DMS153 treated with DMSO at 0.1 percent for 48 hours (cell line): ENCODE measurements around the gene KCNMA1.
A peak's percentile ranks its signal among the peaks of the same experiment; 100 is the strongest.

Experiments used
- DNase-seq: peaks from one replicate; lab custom pipeline; 2025; ENCODE audit not compliant: unreplicated experiment; lab: John Stamatoyannopoulos, UW

Gene KCNMA1

GRCh38 chr10:76944640-76945039 lies 693.0 kb downstream of the KCNMA1 start:
- no peak for DNase-seq

- no peak for DNase-seq
Observed at GRCh38 chr10:76942628-76943416, 694.8 kb downstream of the KCNMA1 start.

DNA sequence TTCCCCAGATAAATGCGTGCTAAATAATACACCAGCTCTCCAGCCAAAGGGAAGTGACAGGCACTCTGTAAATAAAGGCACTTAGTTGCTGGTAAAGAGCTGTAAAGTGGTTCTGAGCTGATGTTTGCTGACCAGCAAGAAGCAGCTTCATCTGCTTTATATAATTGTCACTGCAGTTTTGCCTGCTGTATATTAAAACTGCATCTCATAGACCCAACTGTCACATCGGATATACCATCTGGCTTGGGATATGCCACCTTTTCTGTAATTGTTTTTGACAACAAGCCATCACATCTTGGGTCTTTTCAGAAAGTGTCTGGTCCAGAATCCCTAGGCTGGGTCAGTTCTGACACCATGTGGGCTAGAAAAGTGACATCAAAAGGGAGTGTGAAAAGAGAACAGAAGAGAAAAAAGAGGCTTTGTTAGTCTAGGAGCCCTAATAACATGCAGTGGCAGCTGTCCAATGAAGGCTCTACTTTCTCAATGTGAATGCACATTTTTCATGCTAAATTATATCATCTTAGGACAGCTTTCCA lies 697.6 kb downstream of the KCNMA1 start:
- DNase-seq: peak; percentile 69

- no peak for DNase-seq
Observed at GRCh38 chr10:76937181-76937600, 700.4 kb downstream of the KCNMA1 start.

GRCh38 chr10:76935941-76936613 lies 701.5 kb downstream of the KCNMA1 start:
- no peak for DNase-seq

GRCh38 chr10:76928565-76928964 lies 709.0 kb downstream of the KCNMA1 start:
- DNase-seq: no peak

- DNase-seq: no peak
Observed at GRCh38 chr10:76925636-76926405, 711.8 kb downstream of the KCNMA1 start.

- no peak for DNase-seq
Observed at GRCh38 chr10:76922666-76923065, 714.9 kb downstream of the KCNMA1 start.

GRCh38 chr10:76921383-76922010 lies 716.1 kb downstream of the KCNMA1 start:
- no peak for DNase-seq

GRCh38 chr10:76920581-76920980 lies 717.0 kb downstream of the KCNMA1 start:
- no peak for DNase-seq

DNA sequence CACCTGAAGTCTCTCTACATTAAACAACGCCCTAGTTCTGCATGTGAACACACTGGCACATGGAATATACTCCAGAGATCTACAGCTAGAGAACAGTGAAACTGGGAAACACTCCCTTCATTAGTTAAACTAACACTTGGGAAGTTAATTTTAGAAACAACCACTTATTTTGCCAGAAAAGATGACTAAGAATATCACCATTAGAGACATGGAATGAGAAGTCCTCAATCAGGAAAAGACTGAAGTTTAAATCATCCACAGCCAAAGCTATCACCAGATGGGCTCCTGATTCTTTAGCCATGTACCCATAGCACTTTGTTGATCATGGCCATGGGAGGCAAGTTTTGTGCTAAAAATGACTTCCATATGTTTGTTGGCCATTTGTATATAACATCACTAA lies 719.5 kb downstream of the KCNMA1 start:
- DNase-seq: no peak

DNA sequence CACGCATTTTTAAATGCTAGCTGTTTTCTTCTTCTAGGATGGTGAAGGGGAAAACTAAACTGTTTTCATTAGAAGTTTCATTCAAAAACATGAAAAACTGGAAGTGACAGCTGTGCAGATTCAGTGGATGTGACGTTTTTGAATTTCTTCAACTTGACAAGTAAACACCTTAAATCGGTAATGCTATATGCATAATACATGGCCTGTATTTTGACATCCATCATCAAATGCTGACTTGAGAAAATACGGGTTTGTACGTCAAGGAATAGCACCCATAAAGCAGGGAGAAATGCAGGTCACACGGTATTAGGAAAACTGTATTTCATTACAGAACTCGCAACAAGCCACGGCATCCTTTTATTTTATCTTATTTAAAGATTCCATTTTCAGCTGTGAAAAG lies 720.5 kb downstream of the KCNMA1 start:
- no peak for DNase-seq

DNA sequence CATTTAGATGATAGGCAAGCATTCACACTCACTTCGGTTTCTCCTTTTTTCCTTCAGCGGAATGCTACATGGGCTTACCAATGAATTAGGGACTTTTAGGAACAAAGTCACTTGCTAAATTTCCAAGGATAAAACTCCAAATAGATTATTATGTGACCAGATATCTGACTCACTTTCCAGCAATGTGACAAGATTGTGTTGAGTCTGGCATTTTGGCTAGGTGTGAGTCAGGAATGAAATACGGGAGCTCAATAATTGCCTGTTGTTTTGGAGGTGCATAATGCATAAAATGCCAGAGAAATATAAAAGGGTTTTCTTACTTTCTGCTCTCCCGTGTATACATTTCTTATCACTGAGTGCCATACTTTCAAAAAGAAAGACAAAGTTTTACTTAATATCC lies 721.1 kb downstream of the KCNMA1 start:
- DNase-seq: no peak

DNA sequence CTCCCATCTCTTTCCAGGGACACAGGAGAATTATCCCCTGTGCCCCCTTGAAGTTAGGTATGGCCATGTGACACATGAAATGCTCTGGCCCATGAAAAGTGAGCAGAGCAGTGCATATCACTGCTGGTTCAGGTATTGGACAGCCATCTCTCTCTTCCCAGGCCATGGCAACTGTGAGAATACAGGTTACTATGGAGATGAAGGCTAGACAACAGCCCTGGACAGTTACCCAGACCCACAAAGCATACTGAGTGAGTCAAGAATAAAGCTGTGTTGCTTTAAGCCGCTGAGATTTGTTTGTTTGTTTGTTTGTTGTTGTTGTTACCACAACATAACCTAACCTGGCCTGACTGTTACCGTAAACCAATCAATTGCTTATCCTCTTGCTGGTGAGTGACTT lies 722.3 kb downstream of the KCNMA1 start:
- DNase-seq: no peak

DNA sequence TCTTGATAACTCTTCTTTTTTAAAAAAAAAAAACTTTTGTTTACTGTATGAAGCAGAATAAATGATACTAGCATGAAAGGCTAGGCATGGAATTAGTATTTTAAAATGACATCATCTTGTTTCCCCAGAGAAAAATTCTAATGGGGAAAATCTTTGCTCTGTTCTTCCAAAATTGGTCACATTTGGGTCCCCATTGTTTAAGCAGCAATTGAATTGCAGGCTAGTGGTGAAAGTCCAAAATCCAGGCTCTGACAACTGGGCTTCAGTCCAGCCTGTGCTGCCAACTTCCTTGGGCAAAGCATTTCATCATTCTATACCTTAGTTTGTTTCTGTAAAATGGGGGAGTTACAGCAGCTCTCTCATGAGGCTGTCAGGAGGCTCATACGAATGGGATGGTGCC lies 726.4 kb downstream of the KCNMA1 start:
- DNase-seq: no peak

DNA sequence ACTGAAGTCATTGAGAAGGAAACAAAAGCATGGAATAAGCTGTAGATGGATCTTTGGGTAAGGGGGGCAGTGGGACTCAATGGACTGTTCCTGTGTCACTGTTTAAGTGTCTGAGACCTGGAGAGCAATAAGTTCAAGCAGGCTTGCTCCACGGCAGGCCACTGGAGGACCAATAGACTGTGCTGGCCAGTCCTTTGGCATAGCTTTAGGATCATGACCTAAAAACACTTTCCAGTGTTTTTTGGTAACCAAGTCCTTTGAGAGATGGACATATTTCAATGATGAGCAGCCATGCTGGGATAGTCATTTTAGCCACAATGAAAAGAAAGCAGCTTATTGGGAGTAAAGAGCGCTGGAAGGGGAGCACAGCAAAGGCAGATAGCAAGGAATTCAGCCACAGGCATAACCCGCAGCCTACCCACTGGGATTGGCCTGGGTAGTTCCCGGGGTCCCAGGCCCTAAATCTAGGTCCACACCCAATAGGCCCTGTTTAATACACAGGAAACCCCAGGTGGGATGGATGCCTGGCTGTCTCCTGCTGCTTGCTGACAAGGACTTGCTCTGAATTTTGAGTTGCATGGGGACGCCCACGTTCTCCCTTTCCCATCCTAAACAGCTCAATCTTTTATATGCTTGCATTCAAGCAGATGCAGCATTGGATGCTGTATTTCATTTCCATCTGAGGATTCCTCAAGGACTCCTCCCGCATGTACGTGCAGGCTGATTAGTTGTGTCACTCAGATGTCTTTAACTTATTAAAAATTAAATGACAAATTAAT lies 727.2 kb downstream of the KCNMA1 start:
- no peak for DNase-seq

DNA sequence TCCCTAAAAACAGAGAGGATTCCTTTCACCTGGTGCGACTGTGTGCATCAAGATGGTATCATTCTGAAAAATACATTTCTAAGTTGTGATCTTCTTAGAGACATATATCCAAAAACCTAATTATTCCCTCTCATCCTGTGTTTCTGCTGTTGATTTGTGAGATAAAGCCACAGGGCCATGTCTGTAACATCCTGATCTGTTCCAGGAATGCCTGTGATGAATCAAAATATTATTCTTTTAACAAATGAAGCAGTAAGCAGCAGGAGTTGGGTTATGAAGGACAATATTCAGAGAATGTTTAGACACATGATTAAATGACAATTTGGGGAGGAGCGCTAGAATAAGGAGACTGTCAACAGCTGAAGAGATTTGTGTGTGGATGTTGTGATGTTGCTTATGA lies 731.4 kb downstream of the KCNMA1 start:
- no peak for DNase-seq

DNA sequence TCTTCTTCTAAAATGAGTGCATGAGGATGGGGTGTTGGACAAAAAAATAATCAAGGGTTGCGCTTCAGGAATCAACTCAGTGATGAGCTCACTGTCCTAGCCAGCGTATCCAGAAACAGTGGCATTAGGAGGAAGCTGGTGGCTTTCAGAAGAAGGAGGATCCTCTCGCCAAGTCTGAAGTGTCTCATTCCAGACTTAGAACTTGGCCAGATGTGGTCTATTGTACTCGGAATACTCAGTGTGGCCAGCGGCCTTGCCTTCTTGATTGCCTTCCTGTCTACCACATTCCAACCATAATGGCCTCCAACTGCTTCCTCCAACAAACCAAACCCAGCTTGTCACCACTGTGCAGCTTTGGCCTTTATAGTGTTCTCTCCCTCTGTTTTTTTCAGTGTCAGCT lies 732.4 kb downstream of the KCNMA1 start:
- DNase-seq: no peak

DNA sequence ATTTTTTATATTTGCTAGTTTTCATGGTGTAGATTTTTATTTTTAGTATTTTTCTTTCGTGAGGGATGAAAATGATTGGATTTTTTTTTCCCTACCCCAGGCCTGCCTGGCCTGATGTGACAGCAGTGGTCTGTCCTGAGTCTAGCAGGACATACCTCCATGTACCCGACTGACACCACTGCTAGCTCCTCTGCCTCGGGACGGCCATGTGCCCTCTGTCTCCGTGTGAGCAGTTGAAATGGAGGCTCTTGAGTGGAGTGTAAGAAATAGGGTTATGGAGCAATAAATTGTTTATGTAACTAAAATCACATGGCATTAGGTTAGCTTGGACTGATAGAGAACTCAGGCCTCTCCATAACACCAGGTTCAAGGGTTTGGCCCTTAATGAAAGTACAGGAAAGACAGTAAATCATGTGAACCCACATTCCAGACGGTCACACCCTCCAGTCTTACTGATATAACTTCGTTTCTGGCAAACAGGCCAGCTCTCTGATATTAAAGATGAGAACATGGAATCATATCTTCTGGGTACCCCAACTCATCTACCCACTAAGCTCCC lies 734.1 kb downstream of the KCNMA1 start:
- no peak for DNase-seq

- DNase-seq: no peak
Observed at GRCh38 chr10:76902949-76903348, 734.7 kb downstream of the KCNMA1 start.
